H9 (cell line): ENCODE measurements around the gene OR14I1. TPM values are rescaled to one million over a fixed set of nuclear protein-coding genes. Genes with fewer than 3 reads are reported as not detected.
"Not testable (repeated sequence)": the region's sequence is repeated elsewhere in the genome, so short reads cannot be mapped to it uniquely, and the experiment has no call there.

ENCODE experiments used
- DNase-seq: peaks from one replicate; pipeline ENCODE4 v3.0.0-alpha.2; 2017
- H2AFZ ChIP-seq: one replicate; pipeline ENCODE4 v1.6.1; 2013; ENCODE audit warnings: mild to moderate bottlenecking, low read length, control low read depth, moderate library complexity
- H2AK5ac ChIP-seq: 2 replicates; pipeline ENCODE4 v1.6.1; 2013; ENCODE audit warnings: low read length, control low read depth, mixed read lengths; ENCODE audit not compliant: insufficient read length
- H2BK120ac ChIP-seq: one replicate; pipeline ENCODE4 v1.6.1; 2013; ENCODE audit warnings: low read depth, mild to moderate bottlenecking, low read length, control low read depth, inconsistent platforms; ENCODE audit not compliant: poor library complexity, severe bottlenecking
- H2BK12ac ChIP-seq: 2 replicates; pipeline ENCODE4 v1.6.1; 2013; ENCODE audit warnings: low read length, control low read depth, mixed read lengths, low read depth; ENCODE audit not compliant: insufficient read length
- H2BK15ac ChIP-seq: 2 replicates; pipeline ENCODE4 v1.6.1; 2013; ENCODE audit warnings: low read depth, low read length, control low read depth
- H2BK20ac ChIP-seq: one replicate; pipeline ENCODE4 v1.6.1; 2013; ENCODE audit warnings: low read depth, mild to moderate bottlenecking, low read length, control low read depth, inconsistent platforms; ENCODE audit not compliant: poor library complexity, severe bottlenecking
- H2BK5ac ChIP-seq: 2 replicates; pipeline ENCODE4 v1.6.1; 2013; ENCODE audit warnings: low read length, control low read depth, mixed read lengths; ENCODE audit not compliant: insufficient read length
- H3K14ac ChIP-seq: 2 replicates; pipeline ENCODE4 v1.6.1; 2013; ENCODE audit warnings: low read length, control low read depth; ENCODE audit not compliant: insufficient read depth
- H3K18ac ChIP-seq: 2 replicates; pipeline ENCODE4 v1.6.1; 2013; ENCODE audit warnings: low read depth, mild to moderate bottlenecking, mixed read lengths, low read length, control low read depth; ENCODE audit not compliant: insufficient read length
- H3K23ac ChIP-seq: 2 replicates; pipeline ENCODE4 v1.6.1; 2013; ENCODE audit warnings: low read length, control low read depth, mixed read lengths, low read depth; ENCODE audit not compliant: insufficient read length
- H3K23me2 ChIP-seq: 2 replicates; pipeline ENCODE4 v1.6.1; 2013; ENCODE audit warnings: low read depth, mild to moderate bottlenecking, mixed read lengths, low read length, control low read depth; ENCODE audit not compliant: insufficient read length, poor library complexity, severe bottlenecking
- H3K27ac ChIP-seq: 2 replicates; pipeline ENCODE4 v1.5.1; 2013; ENCODE audit warnings: low read length, control low read depth, mixed read lengths, low read depth; ENCODE audit not compliant: insufficient read length
- H3K27me3 ChIP-seq: 2 replicates; pipeline ENCODE4 v1.6.1; 2013; ENCODE audit warnings: low read length, control low read depth, inconsistent platforms; ENCODE audit not compliant: insufficient read depth
- H3K4ac ChIP-seq: 2 replicates; pipeline ENCODE4 v1.6.1; 2013; ENCODE audit warnings: low read depth, mild to moderate bottlenecking, control low read depth, inconsistent platforms, low read length, moderate library complexity
- H3K4me1 ChIP-seq: 2 replicates; pipeline ENCODE4 v1.6.1; 2013; ENCODE audit warnings: low read length, control low read depth, inconsistent platforms; ENCODE audit not compliant: insufficient read depth
- H3K4me2 ChIP-seq: 2 replicates; pipeline ENCODE4 v1.6.1; 2013; ENCODE audit warnings: low read length, control low read depth, mixed read lengths; ENCODE audit not compliant: insufficient read length, insufficient read depth
- H3K56ac ChIP-seq: 2 replicates; pipeline ENCODE4 v1.6.1; 2013; ENCODE audit warnings: low read depth, mild to moderate bottlenecking, mixed read lengths, low read length, control low read depth; ENCODE audit not compliant: insufficient read length
- H3K79me1 ChIP-seq: 2 replicates; pipeline ENCODE4 v1.6.1; 2013; ENCODE audit warnings: low read depth, mild to moderate bottlenecking, moderate library complexity, low read length, control low read depth, inconsistent platforms; ENCODE audit not compliant: insufficient read depth, poor library complexity, severe bottlenecking
- H3K79me2 ChIP-seq: 2 replicates; pipeline ENCODE4 v1.6.1; 2013; ENCODE audit warnings: low read length, control low read depth, inconsistent platforms; ENCODE audit not compliant: insufficient read depth
- H3K9ac ChIP-seq: 2 replicates; pipeline ENCODE4 v1.6.1; 2013; ENCODE audit warnings: low read length, control low read depth, mixed read lengths; ENCODE audit not compliant: insufficient read length; ENCODE audit errors: extremely low read depth
- H3K9me3 ChIP-seq: one replicate; pipeline ENCODE4 v1.6.1; 2013; ENCODE audit warnings: low read depth, low read length, inconsistent platforms; ENCODE audit not compliant: control insufficient read depth
- H3T11ph ChIP-seq: one replicate; pipeline ENCODE4 v1.6.1; 2013; ENCODE audit warnings: mild to moderate bottlenecking, low read length, control low read depth, inconsistent platforms
- H4K20me1 ChIP-seq: one replicate; pipeline ENCODE4 v1.6.1; 2013; ENCODE audit not compliant: control insufficient read depth, insufficient read length, insufficient read depth
- H4K5ac ChIP-seq: 2 replicates; pipeline ENCODE4 v1.6.1; 2013; ENCODE audit warnings: low read depth, mild to moderate bottlenecking, mixed read lengths, low read length, control low read depth; ENCODE audit not compliant: insufficient read length
- H4K8ac ChIP-seq: replicated peaks from 2 replicates; pipeline ENCODE4 v1.6.1; 2013; ENCODE audit warnings: low read length, control low read depth, mixed read lengths, low read depth; ENCODE audit not compliant: insufficient read length
- H4K91ac ChIP-seq: 2 replicates; pipeline ENCODE4 v1.6.1; 2013; ENCODE audit warnings: low read depth, mild to moderate bottlenecking, moderate library complexity, mixed read lengths, low read length, control low read depth; ENCODE audit not compliant: insufficient read length
- H3K27ac Mint-ChIP-seq, 3 experiments: 2 replicates in 2 of 3; 3 replicates in 1 of 3; pipeline ENCODE4 v1.8.0; 2020 to 2021; ENCODE audit warnings: mixed read lengths in 3 of 3, mild to moderate bottlenecking in 1 of 3, moderate library complexity in 1 of 3
- H3K27me3 Mint-ChIP-seq: 2 replicates; pipeline ENCODE4 v1.8.0; 2021; ENCODE audit warnings: low read depth, mild to moderate bottlenecking, moderate library complexity, mixed read lengths
- H3K36me3 Mint-ChIP-seq, 3 experiments: 2 replicates in 2 of 3; 3 replicates in 1 of 3; pipeline ENCODE4 v1.8.0; 2020 to 2021; ENCODE audit warnings: low read depth in 3 of 3, mixed read lengths in 3 of 3; ENCODE audit not compliant: insufficient read depth in 1 of 3
- H3K4me1 Mint-ChIP-seq, 2 experiments: 2 replicates each; pipeline ENCODE4 v1.8.0; 2020; ENCODE audit warnings: mixed read lengths in 2 of 2
- H3K4me3 Mint-ChIP-seq, 2 experiments: 2 replicates in 1 of 2; 3 replicates in 1 of 2; pipeline ENCODE4 v1.8.0; 2020 to 2021; ENCODE audit warnings: mild to moderate bottlenecking in 2 of 2, mixed read lengths in 2 of 2, moderate library complexity in 1 of 2
- H3K9me3 Mint-ChIP-seq, 2 experiments: 2 replicates in 1 of 2; 3 replicates in 1 of 2; pipeline ENCODE4 v1.8.0; 2020; ENCODE audit warnings: mild to moderate bottlenecking in 2 of 2, mixed read lengths in 2 of 2, moderate library complexity in 1 of 2
- WGBS: extraction: QIAGEN DNeasy Blood & Tissue Kit; methylation state at CpG from one replicate; pipeline ENCODE4 v1.1.7; 2013; ENCODE audit warnings: missing lambda C conversion rate, low lambda C conversion rate, mixed read lengths; ENCODE audit not compliant: insufficient read length; ENCODE audit errors: extremely low coverage; 5-methylcytosine and 5-hydroxymethylcytosine counted together
- total RNA-seq: library from RNA; stranded (reverse); gene quantifications from 2 replicates; pipeline ENCODE4 v1.2.1, GENCODE V29; 2021

Gene OR14I1
- total RNA-seq, 1 experiment from 2014 or later, result not detected

DNA sequence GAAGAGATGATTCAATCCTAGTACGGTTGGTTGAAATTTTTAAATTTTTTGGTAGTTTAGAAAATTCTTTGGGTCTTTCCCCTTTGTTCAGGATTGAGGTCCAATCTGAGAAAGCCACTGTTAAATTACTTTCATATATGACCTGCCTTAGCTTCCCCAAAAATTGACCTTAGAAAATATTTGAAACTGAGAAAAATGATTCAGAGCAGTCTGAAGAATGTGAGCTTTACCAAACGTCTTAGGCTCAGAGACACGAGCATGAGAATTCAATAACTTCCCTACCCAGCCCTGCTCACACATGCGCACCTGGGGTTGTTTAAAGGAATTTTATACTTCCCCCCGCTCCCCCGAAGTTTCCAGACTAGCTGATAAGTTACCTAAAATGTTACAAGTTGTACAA lies 45.8 kb downstream of the OR14I1 start:
- Mint-ChIP-seq H3K9me3 (peaks cover 52 to 54% of the 10 kb centered on the region in 2 experiments), H3K36me3 (peaks cover 0 to 16% (median 0%) of the 10 kb centered on the region in 3 experiments; a peak in 5 of 7 replicates)
- H3K27ac Mint-ChIP-seq, H2BK5ac ChIP-seq, H3K27me3 ChIP-seq, H3K27ac ChIP-seq, H3K23me2 ChIP-seq, H3K79me2 ChIP-seq, H4K91ac ChIP-seq, H3K14ac ChIP-seq, H2BK120ac ChIP-seq, H3T11ph ChIP-seq, H3K79me1 ChIP-seq, H3K9me3 ChIP-seq, H3K4me2 ChIP-seq, H4K5ac ChIP-seq, H2BK20ac ChIP-seq, H3K9ac ChIP-seq, H3K4me1 ChIP-seq, H4K8ac ChIP-seq, H2AFZ ChIP-seq, H3K27me3 Mint-ChIP-seq, H3K56ac ChIP-seq, H4K20me1 ChIP-seq, H3K23ac ChIP-seq, H3K18ac ChIP-seq, DNase-seq, H3K4ac ChIP-seq, H3K4me1 Mint-ChIP-seq, H2AK5ac ChIP-seq, H3K4me3 Mint-ChIP-seq, H2BK15ac ChIP-seq, H2BK12ac ChIP-seq: not testable (repeated sequence)
- no CpG with 5 or more reads among the region's 6 CpGs for WGBS

DNA sequence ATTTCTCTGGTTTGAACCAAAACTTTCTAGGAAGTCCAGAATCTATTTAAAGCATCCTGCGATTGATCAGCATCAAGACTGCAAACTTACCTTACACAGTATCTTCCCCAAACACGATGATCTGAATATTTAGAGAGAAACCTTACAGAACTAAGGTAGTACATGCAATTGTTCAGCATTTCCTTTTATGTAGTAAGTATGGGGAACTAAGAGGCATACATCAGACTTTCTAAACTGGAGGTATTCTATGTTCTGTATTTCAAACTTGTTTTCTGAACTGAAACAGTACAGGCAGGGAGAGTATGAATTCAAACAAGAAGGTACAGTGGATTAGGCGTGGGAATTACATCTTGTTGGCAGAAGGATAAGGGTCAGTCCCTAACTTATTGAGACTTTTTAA lies 47.2 kb downstream of the OR14I1 start, which contains the start of gene OR2T27:
Gene OR2T27 (minus strand): TSS at position 175 of the 400 bp plus-strand sequence. CDS start 4,644 bp downstream, outside the sequence.
- H3K14ac ChIP-seq, H3K36me3 Mint-ChIP-seq, DNase-seq, H3K4me2 ChIP-seq, H3K4me1 ChIP-seq, H3K4me1 Mint-ChIP-seq, H3K4ac ChIP-seq, H3T11ph ChIP-seq, H2BK5ac ChIP-seq, H3K9ac ChIP-seq, H3K27me3 Mint-ChIP-seq, H4K91ac ChIP-seq, H2BK12ac ChIP-seq, H3K27ac ChIP-seq, H3K79me1 ChIP-seq, H2AFZ ChIP-seq, H3K79me2 ChIP-seq, H2BK120ac ChIP-seq, H3K23ac ChIP-seq, H2BK15ac ChIP-seq, H3K4me3 Mint-ChIP-seq, H3K18ac ChIP-seq, H3K27ac Mint-ChIP-seq, H3K27me3 ChIP-seq, H2AK5ac ChIP-seq, H3K56ac ChIP-seq, H4K20me1 ChIP-seq, H4K8ac ChIP-seq, H4K5ac ChIP-seq, H3K9me3 ChIP-seq, H2BK20ac ChIP-seq, H3K23me2 ChIP-seq: not testable (repeated sequence)
- H3K9me3 Mint-ChIP-seq, result peaks cover 42 to 44% of the 10 kb centered on the region in 2 experiments
- WGBS, result no CpG with 5 or more reads among the region's 3 CpGs
